NCI-H2029 (cell line): Measurements from ENCODE around the gene PTDSS2.

ENCODE experiments used
- DNase-seq: peaks from one replicate; lab custom pipeline; 2025; lab: John Stamatoyannopoulos, UW

The PTDSS2 gene

DNA sequence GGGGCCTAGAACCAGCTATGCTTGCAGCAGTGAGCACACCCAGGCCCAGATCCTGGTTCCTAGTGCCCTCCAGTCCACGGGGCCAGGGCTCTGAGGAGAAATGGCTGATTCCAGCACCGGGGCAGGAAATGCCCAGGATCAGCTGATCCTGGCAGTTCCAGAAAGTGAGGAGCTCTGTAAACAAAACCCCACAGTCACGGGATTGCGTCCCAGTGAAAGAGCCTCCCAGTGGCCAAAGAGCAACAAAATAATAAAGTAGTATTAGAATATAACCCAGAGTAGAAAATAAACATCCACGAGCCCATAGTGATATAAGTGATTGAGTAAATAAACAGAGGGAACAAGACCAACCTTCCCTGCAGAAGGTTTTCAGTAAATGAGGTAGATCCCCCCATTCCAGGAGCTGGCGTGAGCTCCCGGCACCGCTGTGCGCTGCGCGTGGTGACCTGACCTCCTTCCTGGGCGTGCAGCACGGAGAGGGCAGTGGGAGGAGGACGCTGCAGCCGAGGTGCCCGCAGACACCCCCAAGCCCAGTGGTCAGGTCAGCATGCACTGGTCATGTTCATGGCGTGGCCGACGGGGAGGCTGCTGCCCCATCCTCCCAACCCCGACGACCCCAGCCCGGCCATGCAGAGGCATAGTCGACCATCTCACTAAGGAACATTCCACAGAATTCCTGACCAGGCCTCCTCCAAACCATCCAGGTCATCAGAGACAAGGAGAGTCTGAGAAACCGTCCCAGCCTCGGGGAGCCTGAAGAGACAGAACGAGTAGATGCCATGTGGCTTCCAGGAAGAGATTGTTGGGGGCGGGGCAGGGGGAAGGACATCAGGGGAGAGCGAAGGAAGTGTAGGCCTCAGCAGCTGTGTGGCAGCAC is 19.8 kb downstream of the PTDSS2 start:
- DNase-seq, result peak; percentile 64

DNA sequence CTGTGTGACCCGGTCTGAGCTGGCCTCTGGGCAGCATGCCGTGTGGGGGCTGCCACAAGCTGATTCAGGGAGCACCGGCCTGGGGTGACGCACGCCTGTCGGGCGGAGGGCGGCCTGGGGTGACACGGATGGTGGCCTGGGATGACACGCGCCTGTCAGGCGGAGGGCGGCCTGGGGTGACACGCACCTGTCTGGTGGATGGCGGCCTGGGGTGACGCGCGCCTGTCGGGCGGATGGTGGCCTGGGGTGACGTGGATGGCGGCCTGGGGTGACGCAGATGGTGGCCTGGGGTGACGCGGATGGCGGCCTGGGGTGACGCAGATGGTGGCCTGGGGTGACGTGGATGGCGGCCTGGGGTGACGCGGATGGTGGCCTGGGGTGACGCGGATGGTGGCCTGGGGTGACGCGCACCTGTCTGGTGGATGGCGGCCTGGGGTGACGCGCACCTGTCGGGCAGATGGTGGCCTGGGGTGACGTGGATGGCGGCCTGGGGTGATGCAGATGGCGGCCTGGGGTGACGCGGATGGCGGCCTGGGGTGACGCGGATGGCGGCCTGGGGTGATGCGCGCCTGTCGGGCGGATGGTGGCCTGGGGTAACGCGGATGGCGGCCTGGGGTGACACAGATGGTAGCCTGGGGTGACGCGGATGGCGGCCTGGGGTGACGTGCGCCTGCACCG is 21.5 kb downstream of the PTDSS2 start:
- DNase-seq, result no peak

DNA sequence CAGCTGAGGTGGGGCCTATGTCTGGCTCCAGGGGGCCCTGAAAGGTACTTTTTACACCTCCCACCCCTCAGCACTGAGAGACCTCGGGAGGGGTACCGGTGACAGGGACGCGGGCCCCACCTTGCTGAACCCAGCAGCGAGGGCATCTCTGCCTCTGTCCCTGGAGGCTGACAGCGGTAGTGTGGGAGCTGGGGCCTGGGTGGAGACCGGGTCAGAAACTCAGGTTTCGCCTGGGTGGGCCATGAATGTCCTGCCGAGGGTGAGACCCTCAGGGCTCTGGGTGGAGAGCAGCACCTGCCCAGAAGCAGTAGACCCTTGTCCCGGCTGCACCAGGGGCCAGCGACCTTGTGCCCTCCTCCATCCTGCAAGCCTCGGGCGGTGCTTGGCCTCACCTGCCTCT is 22.2 kb downstream of the PTDSS2 start:
- no peak for DNase-seq

DNA sequence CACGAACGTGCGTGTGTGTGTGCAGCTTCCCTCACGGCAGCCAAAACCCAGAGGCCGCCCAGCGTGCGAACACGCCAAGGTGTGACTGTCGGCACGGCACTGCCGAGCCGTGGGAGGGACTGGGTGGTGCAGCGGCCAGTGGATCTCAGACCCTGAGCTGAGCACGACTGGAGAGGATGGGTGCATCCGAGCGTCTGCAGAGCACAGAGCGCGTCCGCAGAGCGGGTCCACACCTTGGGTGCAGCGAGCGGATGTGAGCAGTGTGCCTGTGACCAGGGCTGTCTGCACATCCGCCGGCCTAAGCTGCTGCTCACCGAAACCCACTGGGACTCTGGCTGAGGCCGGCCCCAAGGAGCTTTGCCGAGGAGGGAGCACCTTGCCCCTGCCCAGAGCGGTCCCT is 22.7 kb downstream of the PTDSS2 start:
- DNase-seq, result no peak

DNA sequence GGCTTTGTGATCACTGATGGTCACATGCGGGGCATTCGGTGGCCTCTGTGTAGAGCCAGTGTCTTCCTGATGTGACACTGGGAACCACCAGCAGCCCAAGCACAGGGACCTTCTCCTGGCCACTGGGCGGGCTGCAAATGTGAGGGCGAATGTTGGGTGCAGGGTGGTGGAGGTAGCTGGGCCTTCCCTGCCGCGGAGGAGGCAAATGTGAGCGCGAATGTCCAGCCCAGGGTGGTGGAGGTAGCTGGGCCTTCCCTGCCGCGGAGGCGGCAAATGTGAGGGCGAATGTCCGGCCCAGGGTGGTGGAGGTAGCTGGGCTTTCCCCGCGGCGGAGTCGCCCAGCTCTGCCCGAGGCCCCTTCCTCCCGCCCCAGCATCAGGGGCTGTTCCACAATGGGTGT is 23.3 kb downstream of the PTDSS2 start:
- DNase-seq, result no peak

DNA sequence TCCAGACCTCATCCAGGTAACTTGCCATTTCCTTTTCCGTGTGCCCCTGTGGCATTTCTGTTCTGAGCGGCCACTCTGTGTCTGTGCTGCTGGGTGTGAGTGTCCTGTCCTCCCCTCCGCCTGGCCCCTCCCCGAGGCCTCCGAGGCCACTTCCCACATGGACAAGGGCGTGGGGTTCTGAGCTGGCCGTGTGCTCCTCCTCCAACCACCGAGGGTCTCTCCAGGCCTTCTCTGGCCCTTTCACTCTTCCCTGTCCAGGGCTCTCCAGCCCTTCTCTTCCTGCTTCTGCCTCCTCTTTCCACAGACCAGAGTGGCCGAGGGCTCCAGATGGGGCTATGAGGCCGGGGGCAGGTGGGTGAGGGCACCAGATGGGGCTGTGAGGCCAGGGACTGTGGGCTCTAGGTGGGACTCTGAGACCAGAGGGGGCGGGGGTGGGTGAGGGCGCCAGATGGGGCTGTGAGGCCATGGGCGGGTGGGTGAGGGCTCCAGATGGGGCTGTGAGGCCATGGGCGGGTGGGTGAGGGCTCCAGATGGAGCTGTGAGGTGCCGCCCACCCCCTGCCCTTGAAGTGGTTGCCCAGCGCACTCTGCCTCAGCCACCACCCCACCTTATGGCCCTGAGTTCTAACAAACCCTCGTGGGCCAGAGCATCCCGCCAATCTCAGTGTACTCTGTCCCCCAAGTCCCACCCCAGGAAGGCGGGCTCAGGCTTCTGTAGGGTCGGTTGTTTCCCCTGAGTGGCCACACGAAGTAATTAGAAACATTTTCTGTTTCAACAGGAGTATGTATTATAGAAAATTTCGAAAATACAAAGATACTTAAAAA is 24.1 kb downstream of the PTDSS2 start:
- DNase-seq, result no peak

DNA sequence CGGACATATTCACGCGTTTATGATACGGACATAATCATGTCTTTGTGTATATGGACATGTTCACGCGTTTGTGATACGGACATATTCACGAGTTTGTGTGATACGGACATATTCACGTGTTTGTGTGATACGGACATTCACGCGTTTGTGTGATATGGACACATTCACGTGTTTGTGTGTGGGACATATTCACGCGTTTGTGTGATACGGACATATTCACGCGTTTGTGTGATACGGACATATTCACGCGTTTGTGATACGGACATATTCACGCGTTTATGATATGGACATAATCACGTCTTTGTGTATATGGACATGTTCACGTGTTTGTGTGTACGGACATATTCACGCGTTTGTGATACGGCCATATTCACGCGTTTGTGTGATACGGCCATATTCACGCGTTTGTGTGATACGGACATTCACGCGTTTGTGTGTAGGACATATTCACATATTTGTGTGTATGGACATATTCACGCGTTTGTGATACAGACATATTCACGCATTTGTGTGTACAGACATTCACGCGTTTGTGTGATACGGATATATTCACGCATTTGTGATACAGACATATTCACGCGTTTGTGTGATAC is 24.9 kb downstream of the PTDSS2 start:
- DNase-seq, result no peak

DNA sequence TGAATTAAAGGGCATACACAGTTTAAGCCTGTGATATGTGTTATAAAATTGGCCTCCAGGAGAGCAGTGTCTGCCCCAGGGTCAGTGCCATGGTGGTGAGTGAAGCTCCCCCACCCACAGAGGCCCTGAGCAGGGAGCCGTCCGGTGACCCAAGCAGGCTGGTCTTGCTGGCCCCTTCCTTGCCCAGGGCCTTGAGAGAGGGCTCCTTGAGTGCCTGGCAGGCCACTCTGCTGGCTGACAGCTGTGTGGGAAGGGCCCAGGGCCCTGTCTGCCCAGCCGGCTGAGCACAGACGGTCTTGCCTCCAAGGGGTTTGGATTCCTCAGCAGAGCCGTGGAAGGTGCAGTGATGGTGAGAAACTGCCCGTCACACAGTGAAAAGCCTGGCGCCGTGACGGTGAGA is 25.9 kb downstream of the PTDSS2 start:
- DNase-seq, result no peak

DNA sequence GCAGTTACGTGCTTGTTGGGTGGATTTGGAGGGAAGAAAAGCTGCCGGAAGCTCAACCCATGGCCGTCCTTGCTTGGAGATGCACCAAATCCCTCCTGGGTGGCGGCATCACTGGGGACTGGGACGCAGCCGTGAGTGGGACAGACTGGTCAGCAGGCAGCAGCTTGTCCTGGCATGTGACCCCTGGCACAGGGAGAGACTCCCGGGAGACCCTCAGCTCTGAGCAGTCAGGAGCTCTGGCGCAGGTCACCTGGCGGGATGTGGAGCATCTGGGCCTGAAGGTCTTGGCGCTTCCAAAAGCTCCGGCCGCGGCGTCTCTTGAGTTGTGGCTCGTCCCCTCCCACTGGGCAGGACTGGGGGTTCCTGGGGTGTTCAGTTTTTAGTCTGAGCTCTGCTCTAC is 26.3 kb downstream of the PTDSS2 start:
- DNase-seq, result no peak

DNA sequence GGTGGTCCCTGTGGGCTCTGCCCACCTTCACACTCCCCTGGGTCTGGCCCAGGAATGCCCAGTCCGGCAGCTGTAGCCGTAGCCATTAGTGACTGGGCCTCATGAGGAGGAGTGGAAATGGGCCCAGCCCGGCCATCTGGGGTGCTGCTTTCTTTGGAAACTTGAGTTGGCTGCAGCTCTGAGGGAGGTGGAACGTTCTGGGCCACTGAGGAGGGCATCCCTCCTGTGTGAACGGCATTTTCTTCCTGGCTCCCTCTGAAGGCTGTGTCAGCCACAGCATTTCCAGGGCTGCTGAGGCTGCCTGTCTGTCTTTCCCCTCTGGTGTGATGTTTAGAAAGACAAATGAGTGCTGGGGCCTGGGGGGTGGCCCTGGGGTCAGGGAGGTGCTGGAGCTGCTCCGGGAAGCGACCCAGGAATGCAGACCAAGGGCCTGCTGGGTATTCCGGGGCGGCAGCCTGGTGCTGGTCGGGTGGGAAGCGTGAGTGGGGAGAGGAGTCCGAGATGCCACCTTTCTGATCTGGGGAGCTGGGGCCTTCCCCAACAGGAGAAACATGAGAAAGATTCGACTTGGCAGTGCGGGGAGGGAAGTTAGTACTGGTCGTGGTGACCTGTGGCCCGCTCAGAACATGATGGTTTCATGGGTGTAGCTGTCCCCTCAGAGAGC is 27.1 kb downstream of the PTDSS2 start:
- DNase-seq, result no peak

DNA sequence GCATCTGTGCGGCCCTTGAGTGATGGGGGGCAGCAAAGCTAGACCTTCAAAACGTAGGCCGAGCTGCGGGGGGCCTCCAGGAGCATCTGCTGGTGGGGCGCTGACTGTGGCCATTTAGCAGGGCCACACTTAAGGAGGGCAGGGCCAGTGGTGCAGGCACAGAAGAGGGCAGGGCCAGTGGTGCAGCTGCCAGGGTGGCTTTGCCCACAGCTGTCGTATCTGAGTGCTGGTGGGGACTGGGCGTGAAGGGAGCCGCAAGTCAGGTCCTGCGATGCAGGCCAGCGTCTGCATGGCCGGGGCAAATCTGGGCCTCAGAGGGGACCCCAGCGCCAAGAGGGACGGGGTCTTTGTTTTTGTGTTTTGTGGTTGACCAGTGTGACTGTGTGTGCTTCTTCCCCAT is 29.2 kb downstream of the PTDSS2 start:
- no peak for DNase-seq

DNA sequence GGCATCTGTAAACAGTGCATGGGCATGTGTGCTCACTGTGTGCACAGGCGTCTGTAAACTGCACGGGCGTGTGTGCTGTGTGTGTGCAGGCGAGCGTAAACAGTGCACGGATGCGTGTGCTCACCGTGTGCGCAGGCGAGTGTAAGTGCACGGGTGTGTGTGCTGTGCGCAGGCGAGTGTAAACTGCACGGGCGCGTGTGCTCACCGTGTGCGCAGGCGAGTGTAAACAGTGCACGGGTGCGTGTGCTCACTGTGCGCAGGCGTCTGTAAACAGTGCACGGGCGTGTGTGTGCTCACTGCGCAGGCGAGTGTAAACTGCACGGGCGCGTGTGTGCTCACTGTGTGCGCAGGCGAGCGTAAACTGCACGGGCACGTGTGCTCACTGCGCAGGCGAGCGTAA is 34.5 kb downstream of the PTDSS2 start:
- no peak for DNase-seq

DNA sequence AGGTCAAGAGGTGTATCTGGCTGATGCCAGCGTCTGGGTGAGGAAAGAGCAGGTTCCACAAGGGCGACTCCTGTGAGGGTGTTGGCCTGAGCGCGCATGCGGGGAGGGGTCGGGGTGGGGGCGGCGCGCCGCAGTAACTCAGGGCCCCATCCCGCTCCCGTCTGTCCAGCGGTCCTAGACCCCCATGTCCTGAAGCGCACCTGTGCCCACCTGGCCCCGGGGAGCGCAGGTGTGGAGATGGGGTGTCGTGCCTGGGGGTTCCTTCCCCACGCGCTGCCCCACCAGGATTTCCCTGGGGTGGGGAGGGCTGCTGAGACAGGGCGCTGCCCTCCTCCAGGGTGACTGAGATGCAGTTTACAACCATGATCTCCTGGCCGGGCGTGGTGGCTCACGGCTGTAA is 36.1 kb downstream of the PTDSS2 start:
- no peak for DNase-seq

DNA sequence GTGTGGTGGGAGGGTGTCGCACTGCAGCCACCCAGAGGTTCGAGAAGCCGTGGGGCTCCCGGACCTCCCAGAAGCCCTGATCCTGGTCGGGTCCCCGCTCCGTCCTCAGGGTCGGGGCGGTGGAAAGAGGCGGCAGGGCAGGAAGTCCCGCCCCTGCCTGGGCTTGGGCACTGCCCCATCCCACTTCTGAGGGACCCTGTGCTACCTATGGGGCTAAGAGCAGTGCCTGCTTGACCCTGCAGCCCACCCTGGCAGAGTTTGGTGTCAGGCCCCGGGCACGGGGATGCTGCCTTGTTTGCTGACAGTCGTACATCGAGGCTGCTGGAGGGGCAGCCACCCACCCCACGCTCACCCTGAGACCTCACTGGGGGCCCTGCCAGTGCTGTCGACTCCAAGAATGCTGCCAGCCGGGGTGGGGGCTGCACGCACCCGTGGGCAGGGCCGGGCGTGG is 37.5 kb downstream of the PTDSS2 start:
- no peak for DNase-seq

DNA sequence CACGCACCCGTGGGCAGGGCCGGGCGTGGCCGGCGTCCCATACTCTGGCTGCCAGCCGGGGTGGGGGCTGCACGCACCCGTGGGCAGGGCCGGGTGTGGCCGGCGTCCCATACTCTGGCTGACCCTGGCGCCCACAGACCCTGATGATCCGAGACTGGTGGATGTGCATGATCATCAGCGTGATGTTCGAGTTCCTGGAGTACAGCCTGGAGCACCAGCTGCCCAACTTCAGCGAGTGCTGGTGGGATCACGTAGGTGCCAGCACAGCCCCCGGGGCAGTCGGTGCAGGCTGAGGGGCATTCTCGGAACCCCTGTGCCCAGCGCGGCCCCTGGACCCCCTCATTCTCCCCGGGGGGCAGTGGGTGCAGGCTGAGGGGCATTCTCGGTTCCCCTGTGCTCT is 38.0 kb downstream of the PTDSS2 start:
- DNase-seq, result no peak

DNA sequence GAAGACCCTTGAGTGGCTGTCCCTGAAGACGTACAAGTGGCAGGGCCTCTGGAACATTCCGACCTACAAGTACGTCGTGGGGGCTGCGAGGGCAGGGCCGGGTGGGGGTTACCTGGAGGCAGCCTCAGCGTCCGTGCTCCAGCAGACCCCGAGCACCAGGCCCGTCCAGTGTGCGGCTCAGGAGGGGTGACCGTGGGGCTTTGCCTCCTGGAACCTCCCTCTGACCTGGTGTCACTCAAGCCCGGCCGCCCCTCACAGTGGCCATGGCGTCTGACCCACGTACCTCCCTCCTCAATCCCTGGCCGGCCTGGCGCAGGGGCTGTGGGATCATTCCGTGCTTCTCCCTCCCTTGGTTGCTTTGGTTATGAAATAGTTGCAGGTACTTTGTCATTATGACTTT is 38.5 kb downstream of the PTDSS2 start:
- no peak for DNase-seq

DNA sequence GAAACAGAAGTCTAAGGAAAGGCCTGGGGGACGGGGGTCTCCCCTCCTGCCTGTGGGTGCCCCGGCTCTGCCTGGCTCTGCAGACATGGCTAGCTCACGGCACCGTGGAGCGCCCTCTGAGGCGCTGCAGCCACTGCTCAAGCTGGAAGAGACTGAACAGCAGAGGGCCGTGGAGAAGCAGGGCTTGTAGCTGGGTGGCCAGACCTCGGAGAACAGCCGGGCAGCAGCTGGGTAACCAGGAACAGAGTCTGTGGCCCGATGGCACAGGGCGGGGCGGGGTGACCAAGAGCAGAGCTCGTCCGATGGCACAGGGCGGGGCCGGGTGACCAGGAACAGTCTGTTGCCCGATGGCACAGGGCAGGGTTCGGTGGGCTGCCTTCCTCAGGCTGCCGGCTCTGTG is 38.9 kb downstream of the PTDSS2 start:
- DNase-seq, result no peak

DNA sequence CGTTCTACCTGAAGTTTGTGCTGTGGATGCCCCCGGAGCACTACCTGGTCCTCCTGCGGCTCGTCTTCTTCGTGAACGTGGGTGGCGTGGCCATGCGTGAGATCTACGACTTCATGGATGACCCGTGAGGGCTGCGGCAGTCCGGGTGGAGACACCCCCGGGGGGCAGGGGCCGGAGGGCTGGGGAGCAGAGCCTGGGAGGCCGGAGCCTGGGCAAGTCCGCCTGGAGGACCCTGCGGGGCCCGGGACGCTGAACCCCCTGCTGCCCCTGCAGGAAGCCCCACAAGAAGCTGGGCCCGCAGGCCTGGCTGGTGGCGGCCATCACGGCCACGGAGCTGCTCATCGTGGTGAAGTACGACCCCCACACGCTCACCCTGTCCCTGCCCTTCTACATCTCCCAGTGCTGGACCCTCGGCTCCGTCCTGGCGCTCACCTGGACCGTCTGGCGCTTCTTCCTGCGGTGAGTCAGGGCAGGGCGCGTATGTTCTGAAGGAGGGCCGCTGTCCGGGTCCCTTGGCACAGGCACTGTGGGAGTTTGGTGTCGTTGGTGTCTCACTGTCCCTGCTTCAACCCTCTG is 39.6 kb downstream of the PTDSS2 start:
- no peak for DNase-seq

DNA sequence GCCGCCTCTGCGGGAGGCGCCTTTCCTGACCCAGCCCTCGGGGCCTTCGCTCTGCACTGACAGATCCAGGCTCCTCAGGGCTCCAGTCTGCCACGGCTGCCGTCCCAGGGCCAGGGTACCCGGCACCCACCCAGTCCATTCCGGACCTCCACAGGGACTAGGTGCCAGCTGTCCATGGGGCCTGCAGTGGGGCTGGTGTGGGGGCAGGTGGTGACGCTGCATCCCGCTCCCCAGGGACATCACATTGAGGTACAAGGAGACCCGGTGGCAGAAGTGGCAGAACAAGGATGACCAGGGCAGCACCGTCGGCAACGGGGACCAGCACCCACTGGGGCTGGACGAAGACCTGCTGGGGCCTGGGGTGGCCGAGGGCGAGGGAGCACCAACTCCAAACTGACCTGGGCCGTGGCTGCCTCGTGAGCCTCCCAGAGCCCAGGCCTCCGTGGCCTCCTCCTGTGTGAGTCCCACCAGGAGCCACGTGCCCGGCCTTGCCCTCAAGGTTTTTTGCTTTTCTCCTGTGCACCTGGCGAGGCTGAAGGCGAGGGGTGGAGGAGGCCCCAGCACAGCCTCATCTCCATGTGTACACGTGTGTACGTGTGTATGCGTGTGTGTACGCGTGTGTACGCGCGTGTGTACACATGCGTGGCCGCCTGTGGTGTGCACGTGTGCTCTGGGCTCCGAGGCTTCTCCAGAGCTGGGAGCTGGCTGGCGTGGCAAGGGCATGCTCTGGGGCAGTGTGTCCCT is 40.3 kb downstream of the PTDSS2 start:
- DNase-seq, result no peak

DNA sequence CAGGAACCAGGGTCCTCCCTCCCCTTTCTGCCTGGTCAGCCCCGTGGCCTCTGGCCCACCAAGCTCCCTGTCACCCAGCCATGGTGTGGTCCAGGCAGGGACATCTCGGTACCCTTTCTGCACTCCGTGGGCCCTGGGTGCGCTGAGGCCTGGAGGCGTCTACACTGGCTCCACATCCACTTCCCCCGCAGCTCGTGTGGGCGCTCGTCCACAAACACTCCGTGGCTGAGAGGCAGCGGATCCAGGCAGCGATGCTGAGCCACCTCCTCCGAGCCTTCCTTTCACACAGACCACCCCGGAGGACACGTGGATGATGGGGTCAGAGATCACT is 40.8 kb downstream of the PTDSS2 start:
- DNase-seq, result no peak

DNA sequence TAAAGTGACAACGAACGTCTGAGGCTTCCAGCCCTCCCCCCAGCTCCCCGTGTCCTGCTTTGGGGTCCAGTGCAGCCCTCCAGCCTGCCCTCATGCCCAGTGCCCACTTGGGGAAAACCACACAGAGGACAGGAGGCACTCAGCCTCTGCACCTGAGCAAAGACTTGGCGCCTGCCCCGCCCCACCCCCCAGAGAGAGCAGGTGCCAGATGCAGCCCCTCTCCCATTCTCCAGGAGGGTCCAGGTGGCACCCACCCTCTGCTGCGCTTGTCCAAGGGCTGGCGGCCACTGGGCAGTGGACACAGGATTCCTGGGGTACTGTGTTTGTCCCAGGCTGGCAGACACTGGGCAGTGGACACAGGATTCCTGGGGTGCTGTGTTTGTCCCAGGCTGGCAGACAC is 41.3 kb downstream of the PTDSS2 start:
- no peak for DNase-seq
